GM12874 (cell line): ENCODE data around the gene TXNDC2.

Experiments
- TF ChIP-seq, protein P1 (sequence below): IDR thresholded peaks from 2 replicates; pipeline ENCODE4 v1.5.1; 2011; ENCODE audit warnings: low read depth, mild to moderate bottlenecking, control low read depth, low read length, moderate library complexity; ENCODE audit not compliant: insufficient read depth

TXNDC2 gene

DNA sequence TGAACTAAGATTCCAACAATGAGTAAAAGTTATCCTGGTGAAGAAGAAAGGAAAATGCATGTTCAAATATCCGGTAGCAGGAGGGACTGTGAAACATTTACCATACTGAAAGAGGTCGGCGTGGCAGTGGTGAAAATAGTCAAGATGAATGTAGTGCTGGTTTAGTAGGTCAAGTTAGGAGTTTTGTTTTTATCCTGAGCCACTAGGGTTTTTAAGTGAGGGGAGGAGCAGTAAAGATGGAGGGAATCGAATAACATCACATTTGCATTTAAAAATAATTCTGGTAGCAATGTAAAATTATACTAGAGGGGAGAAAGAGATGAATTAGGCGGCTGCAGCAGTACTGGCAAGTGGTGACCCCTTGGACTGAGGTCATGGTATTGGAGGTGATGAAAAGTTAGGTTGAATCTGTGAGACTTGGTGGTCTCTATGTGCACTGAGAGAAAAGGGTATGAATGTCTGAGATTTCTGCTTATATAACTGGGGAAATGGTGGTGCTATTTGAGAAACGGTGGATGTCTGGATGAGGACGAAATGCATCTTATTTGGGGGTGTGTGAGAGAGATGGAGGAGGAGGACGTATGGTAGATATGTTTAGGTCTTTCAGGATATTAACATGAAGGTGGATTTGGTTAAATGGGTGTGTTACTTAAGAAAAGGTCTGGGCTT lies 33.9 kb downstream of the TXNDC2 start:
- TF ChIP-seq, protein P1, sequence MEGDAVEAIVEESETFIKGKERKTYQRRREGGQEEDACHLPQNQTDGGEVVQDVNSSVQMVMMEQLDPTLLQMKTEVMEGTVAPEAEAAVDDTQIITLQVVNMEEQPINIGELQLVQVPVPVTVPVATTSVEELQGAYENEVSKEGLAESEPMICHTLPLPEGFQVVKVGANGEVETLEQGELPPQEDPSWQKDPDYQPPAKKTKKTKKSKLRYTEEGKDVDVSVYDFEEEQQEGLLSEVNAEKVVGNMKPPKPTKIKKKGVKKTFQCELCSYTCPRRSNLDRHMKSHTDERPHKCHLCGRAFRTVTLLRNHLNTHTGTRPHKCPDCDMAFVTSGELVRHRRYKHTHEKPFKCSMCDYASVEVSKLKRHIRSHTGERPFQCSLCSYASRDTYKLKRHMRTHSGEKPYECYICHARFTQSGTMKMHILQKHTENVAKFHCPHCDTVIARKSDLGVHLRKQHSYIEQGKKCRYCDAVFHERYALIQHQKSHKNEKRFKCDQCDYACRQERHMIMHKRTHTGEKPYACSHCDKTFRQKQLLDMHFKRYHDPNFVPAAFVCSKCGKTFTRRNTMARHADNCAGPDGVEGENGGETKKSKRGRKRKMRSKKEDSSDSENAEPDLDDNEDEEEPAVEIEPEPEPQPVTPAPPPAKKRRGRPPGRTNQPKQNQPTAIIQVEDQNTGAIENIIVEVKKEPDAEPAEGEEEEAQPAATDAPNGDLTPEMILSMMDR: no peak

DNA sequence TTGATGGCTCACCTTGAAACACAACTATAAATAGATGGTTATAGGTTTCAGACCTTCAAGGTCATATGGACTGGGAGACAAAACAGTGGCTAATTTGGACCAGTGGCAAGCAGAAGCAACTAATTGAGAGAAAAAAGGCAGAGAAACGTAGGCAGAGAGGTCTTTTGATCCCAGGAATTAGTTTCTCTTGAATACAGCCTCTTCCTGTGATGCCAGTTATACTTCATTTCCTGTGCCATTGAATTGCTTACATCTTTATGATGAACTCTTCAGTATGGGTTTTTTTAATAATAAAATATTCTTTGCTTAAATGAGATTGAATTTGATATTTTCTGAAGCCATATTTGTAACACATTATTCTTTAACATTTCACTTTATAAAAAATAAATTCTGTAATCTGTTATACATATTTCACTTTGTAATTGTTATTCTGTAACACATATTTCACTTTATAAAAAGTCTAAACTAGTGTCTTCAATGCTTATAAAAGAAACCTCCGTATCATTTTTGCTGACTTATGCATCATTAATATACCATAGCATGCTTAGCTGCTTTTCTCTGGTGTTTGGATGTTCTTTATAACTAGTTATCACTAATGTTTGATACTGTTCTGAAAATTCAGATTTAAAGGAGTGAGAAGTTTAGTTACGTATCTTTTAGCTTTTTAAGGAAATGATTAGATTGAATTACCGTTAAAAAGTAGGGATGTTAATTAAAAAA lies 37.0 kb downstream of the TXNDC2 start:
- TF ChIP-seq, protein P1: no peak

DNA sequence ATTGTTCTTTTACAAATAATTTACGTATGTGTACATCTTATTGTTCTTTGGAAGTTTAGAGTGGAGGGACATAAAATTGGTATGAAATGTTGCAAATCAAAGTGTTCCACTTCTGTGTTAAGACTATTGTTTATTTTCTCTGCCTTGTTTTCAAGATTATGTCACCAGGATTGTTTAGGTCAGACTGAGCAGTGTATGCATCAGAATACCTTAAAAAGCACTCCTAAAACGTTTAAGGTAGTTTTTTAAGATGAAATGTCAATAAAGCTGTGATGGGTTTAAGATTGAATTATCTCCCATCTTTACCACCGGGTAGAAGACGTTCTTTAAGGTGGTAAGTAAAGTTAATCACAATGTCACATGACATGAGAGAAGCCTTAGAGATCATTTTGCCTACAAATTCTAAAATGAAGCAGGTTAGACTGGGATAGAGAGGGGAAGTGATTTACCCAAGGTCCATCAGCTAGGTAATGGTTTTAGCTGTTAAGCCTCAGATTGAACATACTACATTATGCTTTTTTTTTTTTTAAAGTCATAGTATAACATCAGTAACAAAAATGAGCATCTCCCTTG lies 38.7 kb downstream of the TXNDC2 start:
- TF ChIP-seq, protein P1: no peak

DNA sequence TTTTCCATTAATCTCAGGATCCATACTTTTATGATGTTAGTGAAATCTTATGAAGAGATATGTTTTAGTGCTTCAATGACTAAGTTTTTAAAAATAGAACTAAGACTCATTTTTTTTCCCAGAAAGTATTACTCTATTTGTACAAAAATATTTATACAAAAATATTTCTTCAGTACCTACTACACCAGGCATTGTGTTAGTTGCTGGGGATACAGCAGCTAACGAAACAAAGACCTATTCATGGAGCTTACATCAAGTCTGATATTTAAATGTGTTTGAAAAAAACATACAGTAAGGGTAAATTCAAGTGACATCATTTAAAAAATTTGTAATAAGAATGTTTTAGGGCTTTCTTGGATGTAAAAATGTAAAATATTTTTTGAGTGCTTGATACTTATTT lies 39.6 kb downstream of the TXNDC2 start:
- TF ChIP-seq, protein P1: no peak

DNA sequence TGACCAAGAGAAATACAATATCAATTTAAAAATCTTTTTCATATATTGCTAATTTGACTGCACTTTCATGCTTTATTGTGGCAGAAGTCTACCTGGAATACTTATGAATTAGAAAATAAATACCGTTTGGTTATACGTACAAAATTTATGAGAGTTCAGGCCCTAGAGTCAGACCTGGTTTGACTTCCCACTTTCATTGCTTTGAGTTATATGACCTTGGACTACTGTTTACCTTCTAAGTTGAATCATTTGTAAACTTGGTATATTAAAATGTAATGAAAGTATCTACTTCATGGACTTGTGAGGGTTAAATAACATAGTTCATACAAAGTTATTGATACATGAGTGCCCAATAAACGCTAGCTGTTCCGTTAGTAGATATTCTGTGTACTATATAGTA lies 40.0 kb downstream of the TXNDC2 start:
- TF ChIP-seq, protein P1: no peak

DNA sequence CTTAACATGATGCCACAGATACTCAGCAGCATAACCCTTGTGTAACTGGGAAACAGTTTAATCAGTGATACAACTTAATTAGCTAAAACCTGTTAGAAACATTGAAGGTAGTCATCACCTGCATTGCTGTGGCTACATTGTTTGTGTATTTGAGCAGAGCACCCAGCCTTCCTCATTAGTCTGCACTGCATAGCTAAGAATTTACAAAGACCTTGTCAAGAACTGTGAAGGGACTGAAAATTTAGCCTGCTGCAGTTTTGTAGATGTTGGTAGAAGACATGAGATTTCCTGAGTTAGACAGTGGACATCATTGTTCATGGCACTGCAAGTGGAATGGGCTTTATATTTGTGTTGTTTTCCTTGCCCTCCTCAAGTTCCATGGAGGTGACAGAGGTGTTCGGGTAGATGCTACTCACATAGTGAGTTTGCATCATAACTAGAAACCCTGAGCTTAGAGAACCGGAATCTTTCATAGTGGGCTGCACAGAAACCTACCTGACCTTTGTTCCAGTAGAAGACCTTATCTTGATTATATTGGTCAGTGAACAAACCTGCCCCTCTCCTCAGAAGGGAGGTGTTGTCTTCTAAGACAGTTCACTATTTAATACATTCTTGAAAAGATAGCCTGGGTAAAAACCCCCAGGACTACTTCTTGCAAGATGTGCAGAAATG lies 40.6 kb downstream of the TXNDC2 start:
- TF ChIP-seq, protein P1: no peak

DNA sequence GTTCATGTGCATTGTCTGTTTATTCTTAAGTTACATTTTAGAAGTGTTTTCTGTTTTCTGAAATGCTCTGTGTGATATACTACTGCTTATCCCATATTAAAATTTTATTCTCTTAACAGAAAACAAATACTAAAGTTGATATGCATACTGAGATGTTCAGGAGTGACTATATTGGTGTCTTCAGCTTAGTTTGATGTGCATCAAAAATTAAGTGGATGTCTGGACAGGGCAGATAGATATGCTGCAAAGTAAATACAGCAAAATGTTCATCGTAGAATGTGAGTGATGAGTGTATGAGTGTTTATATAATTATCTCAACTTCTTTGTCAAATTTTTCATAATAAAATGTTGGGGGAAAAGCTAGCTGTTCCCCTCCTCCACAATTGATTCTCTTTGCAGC lies 41.2 kb downstream of the TXNDC2 start:
- TF ChIP-seq, protein P1: no peak
